ENCODE results near the gene FAF1. TPM values are rescaled to one million over a fixed set of nuclear protein-coding genes. Genes with fewer than 3 reads are reported as not detected.

Gene FAF1
- total and polyA plus RNA-seq, 2 of the 8 experiments (the other 6 are each of a cell fraction or from before 2014, with no cell fraction given), result 10.8 to 65.9 TPM

DNA sequence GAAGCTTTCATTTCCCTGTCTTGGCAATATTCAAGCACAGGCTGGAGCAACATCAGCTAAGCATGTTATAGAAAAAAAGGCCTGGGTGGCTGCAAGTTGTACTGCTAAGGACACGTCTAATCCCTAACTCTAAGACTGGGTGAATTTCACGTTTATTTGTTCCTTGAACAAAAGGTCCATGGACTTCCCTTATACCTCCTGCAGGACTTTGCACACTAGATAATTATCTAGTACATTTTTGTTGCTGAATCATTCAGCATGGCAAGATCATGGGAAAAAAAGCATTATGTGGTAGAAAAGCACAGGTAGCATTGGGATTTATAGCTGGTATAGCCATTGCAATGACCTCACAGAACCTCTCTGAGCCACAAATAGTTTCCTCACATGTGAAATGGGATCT lies 406.1 kb downstream of the FAF1 start (continued):
- TF ChIP-seq, protein P1, sequence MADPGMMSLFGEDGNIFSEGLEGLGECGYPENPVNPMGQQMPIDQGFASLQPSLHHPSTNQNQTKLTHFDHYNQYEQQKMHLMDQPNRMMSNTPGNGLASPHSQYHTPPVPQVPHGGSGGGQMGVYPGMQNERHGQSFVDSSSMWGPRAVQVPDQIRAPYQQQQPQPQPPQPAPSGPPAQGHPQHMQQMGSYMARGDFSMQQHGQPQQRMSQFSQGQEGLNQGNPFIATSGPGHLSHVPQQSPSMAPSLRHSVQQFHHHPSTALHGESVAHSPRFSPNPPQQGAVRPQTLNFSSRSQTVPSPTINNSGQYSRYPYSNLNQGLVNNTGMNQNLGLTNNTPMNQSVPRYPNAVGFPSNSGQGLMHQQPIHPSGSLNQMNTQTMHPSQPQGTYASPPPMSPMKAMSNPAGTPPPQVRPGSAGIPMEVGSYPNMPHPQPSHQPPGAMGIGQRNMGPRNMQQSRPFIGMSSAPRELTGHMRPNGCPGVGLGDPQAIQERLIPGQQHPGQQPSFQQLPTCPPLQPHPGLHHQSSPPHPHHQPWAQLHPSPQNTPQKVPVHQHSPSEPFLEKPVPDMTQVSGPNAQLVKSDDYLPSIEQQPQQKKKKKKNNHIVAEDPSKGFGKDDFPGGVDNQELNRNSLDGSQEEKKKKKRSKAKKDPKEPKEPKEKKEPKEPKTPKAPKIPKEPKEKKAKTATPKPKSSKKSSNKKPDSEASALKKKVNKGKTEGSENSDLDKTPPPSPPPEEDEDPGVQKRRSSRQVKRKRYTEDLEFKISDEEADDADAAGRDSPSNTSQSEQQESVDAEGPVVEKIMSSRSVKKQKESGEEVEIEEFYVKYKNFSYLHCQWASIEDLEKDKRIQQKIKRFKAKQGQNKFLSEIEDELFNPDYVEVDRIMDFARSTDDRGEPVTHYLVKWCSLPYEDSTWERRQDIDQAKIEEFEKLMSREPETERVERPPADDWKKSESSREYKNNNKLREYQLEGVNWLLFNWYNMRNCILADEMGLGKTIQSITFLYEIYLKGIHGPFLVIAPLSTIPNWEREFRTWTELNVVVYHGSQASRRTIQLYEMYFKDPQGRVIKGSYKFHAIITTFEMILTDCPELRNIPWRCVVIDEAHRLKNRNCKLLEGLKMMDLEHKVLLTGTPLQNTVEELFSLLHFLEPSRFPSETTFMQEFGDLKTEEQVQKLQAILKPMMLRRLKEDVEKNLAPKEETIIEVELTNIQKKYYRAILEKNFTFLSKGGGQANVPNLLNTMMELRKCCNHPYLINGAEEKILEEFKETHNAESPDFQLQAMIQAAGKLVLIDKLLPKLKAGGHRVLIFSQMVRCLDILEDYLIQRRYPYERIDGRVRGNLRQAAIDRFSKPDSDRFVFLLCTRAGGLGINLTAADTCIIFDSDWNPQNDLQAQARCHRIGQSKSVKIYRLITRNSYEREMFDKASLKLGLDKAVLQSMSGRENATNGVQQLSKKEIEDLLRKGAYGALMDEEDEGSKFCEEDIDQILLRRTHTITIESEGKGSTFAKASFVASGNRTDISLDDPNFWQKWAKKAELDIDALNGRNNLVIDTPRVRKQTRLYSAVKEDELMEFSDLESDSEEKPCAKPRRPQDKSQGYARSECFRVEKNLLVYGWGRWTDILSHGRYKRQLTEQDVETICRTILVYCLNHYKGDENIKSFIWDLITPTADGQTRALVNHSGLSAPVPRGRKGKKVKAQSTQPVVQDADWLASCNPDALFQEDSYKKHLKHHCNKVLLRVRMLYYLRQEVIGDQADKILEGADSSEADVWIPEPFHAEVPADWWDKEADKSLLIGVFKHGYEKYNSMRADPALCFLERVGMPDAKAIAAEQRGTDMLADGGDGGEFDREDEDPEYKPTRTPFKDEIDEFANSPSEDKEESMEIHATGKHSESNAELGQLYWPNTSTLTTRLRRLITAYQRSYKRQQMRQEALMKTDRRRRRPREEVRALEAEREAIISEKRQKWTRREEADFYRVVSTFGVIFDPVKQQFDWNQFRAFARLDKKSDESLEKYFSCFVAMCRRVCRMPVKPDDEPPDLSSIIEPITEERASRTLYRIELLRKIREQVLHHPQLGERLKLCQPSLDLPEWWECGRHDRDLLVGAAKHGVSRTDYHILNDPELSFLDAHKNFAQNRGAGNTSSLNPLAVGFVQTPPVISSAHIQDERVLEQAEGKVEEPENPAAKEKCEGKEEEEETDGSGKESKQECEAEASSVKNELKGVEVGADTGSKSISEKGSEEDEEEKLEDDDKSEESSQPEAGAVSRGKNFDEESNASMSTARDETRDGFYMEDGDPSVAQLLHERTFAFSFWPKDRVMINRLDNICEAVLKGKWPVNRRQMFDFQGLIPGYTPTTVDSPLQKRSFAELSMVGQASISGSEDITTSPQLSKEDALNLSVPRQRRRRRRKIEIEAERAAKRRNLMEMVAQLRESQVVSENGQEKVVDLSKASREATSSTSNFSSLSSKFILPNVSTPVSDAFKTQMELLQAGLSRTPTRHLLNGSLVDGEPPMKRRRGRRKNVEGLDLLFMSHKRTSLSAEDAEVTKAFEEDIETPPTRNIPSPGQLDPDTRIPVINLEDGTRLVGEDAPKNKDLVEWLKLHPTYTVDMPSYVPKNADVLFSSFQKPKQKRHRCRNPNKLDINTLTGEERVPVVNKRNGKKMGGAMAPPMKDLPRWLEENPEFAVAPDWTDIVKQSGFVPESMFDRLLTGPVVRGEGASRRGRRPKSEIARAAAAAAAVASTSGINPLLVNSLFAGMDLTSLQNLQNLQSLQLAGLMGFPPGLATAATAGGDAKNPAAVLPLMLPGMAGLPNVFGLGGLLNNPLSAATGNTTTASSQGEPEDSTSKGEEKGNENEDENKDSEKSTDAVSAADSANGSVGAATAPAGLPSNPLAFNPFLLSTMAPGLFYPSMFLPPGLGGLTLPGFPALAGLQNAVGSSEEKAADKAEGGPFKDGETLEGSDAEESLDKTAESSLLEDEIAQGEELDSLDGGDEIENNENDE (IDR thresholded peaks at IDR 0.05; ENCODE audit: insufficient replicate concordance, low read length), result no peak
- TF ChIP-seq RBBP5 (IDR thresholded peaks at IDR 0.05; ENCODE audit: borderline replicate concordance, low read depth, low read length) (no peak), GABPA (IDR thresholded peaks at IDR 0.05; ENCODE audit: borderline replicate concordance, insufficient read depth, low read length) (no peak), POU5F1 (IDR thresholded peaks at IDR 0.05; ENCODE audit: low read depth, low read length) (no peak), SP4 (IDR thresholded peaks at IDR 0.05; ENCODE audit: low read length) (no peak)

Data from H1 (cell line).